HG03025 (cell line): ENCODE measurements around the gene ATP5PB.

ENCODE experiments used
- ATAC-seq: cut with Tn5 transposase; IDR thresholded peaks from one replicate; pipeline ENCODE4 v1.9.1; 2021; ENCODE audit warnings: mild to moderate bottlenecking, moderate library complexity; ENCODE audit not compliant: unreplicated experiment, low FRiP score

ATP5PB gene

GRCh38 chr1:111446546-111446945, 2.7 kb upstream of the ATP5PB start:
- ATAC-seq, result no peak

GRCh38 chr1:111446967-111447892, 2.0 kb upstream of the ATP5PB start:
- ATAC-seq, result no peak

GRCh38 chr1:111448482-111448917, 764 bp upstream of the ATP5PB start:
- ATAC-seq, result peak; percentile 27

- no peak for ATAC-seq
Measured at GRCh38 chr1:111449703-111450017, 396 bp downstream of the ATP5PB start.

- ATAC-seq, result no peak
Measured at GRCh38 chr1:111450185-111450584, 921 bp downstream of the ATP5PB start.

GRCh38 chr1:111452581-111452980, 3.3 kb downstream of the ATP5PB start:
- no peak for ATAC-seq

GRCh38 chr1:111453706-111454105, 4.4 kb downstream of the ATP5PB start:
- ATAC-seq, result no peak

- no peak for ATAC-seq
Measured at GRCh38 chr1:111454859-111455641, 5.8 kb downstream of the ATP5PB start.

GRCh38 chr1:111455642-111456031, 6.4 kb downstream of the ATP5PB start:
- ATAC-seq, result no peak

- no peak for ATAC-seq
Measured at GRCh38 chr1:111461765-111462164, 12.5 kb downstream of the ATP5PB start.

- ATAC-seq, result no peak
Measured at GRCh38 chr1:111462370-111463028, 13.2 kb downstream of the ATP5PB start.

GRCh38 chr1:111463029-111463683, 13.9 kb downstream of the ATP5PB start:
- ATAC-seq, result no peak

GRCh38 chr1:111465754-111466153, 16.5 kb downstream of the ATP5PB start:
- ATAC-seq, result no peak

GRCh38 chr1:111466480-111466879, 17.2 kb downstream of the ATP5PB start:
- ATAC-seq, result no peak

- ATAC-seq, result no peak
Measured at GRCh38 chr1:111467865-111468716, 18.8 kb downstream of the ATP5PB start.

- ATAC-seq, result no peak
Measured at GRCh38 chr1:111468717-111469100, 19.4 kb downstream of the ATP5PB start.

GRCh38 chr1:111469539-111469938, 20.3 kb downstream of the ATP5PB start:
- no peak for ATAC-seq

- ATAC-seq, result no peak
Measured at GRCh38 chr1:111470596-111470995, 21.3 kb downstream of the ATP5PB start.

- no peak for ATAC-seq
Measured at GRCh38 chr1:111471012-111471411, 21.7 kb downstream of the ATP5PB start.

GRCh38 chr1:111471538-111471937, 22.3 kb downstream of the ATP5PB start:
- ATAC-seq, result no peak
